H1 (cell line): ENCODE results near the gene NR2C2. TPM values are rescaled to one million over a fixed set of nuclear protein-coding genes. Genes with fewer than 3 reads are reported as not detected.

Experiments
- CTCF ChIA-PET: fragments of 300-600 bp; sonication (Branson Sonifier 250); formaldehyde crosslinking; loops from one replicate; lab custom pipeline; 2021; ENCODE audit not compliant: partially characterized antibody; lab: Charles Lee
- POLR2A ChIA-PET: fragments of 300-600 bp; sonication (Branson Sonifier 250); formaldehyde crosslinking; loops from one replicate; lab custom pipeline; 2021; ENCODE audit warnings: inconsistent platforms; ENCODE audit not compliant: partially characterized antibody; lab: Charles Lee
- DNase-seq, 2 experiments: peaks; one replicate each; pipeline versions ENCODE4 v3.0.0 to v3.0.0-alpha.2; 2010 to 2022; ENCODE audit warnings: low spot score in 2 of 2, low read depth in 1 of 2, mixed read lengths in 1 of 2
- FAIRE-seq: peaks from 2 replicates; lab custom pipeline; 2011; peaks lifted over from hg19 to GRCh38; lab: Jason Lieb, UNC
- H2AFZ ChIP-seq: 2 replicates; pipeline ENCODE4 v1.8.1; 2012; ENCODE audit warnings: low read length, inconsistent platforms
- H2AK5ac ChIP-seq: 2 replicates; pipeline ENCODE4 v1.6.1; 2013; ENCODE audit warnings: low read depth, low read length
- H2BK120ac ChIP-seq: replicated peaks from 2 replicates; pipeline ENCODE3; 2013; ENCODE audit warnings: low read depth, low read length, inconsistent platforms
- H2BK12ac ChIP-seq: 2 replicates; pipeline ENCODE4 v1.6.1; 2013; ENCODE audit warnings: low read depth, low read length
- H2BK15ac ChIP-seq: 2 replicates; pipeline ENCODE4 v1.6.1; 2013; ENCODE audit warnings: low read length
- H2BK20ac ChIP-seq: 2 replicates; pipeline ENCODE4 v1.6.1; 2013; ENCODE audit warnings: low read length
- H2BK5ac ChIP-seq: 2 replicates; pipeline ENCODE4 v1.6.1; 2013; ENCODE audit warnings: low read depth, low read length
- H3K14ac ChIP-seq: 2 replicates; pipeline ENCODE4 v1.6.1; 2013; ENCODE audit warnings: inconsistent platforms; ENCODE audit not compliant: insufficient read length
- H3K18ac ChIP-seq: 2 replicates; pipeline ENCODE4 v1.6.1; 2013; ENCODE audit warnings: low read length; ENCODE audit errors: extremely low read depth
- H3K23ac ChIP-seq: 2 replicates; pipeline ENCODE4 v1.6.1; 2013; ENCODE audit warnings: inconsistent platforms; ENCODE audit not compliant: insufficient read length
- H3K23me2 ChIP-seq: 2 replicates; pipeline ENCODE4 v1.6.1; 2013; ENCODE audit warnings: low read depth, low read length
- H3K27ac ChIP-seq: 2 replicates; pipeline ENCODE4 v1.6.1; 2011; ENCODE audit warnings: low read depth, low read length, inconsistent platforms
- H3K27me3 ChIP-seq, 4 experiments: replicated peaks in 1 of 4; 1 replicate in 1 of 4; 2 replicates in 3 of 4; pipeline versions ENCODE4 v1.6.1 to v1.8.1; 2011 to 2013; ENCODE audit warnings: low read length in 3 of 4, mild to moderate bottlenecking in 3 of 4, inconsistent platforms in 2 of 4, mixed read lengths in 2 of 4, moderate library complexity in 1 of 4; ENCODE audit not compliant: control insufficient read depth in 3 of 4, insufficient read depth in 3 of 4; ENCODE audit errors: extremely low read depth in 1 of 4
- H3K36me3 ChIP-seq, 4 experiments: 2 replicates each; pipeline versions ENCODE4 v1.6.1 to v1.8.1; 2011 to 2013; ENCODE audit warnings: mild to moderate bottlenecking in 4 of 4, low read length in 3 of 4, moderate library complexity in 2 of 4, control low read depth in 1 of 4, inconsistent platforms in 1 of 4; ENCODE audit not compliant: insufficient read depth in 4 of 4, control insufficient read depth in 2 of 4
- H3K4ac ChIP-seq: replicated peaks from 2 replicates; pipeline ENCODE3; 2013; ENCODE audit warnings: low read length, low read depth, mixed read lengths, inconsistent platforms; ENCODE audit not compliant: insufficient read length
- H3K4me1 ChIP-seq, 4 experiments: replicated peaks in 1 of 4; 1 replicate in 1 of 4; 2 replicates in 3 of 4; pipeline versions ENCODE4 v1.6.1 to v1.8.1; 2011 to 2013; ENCODE audit warnings: low read length in 3 of 4, inconsistent platforms in 2 of 4, mixed read lengths in 1 of 4; ENCODE audit not compliant: insufficient read depth in 4 of 4, control insufficient read depth in 3 of 4
- H3K4me2 ChIP-seq, 2 experiments: 2 replicates each; pipeline versions ENCODE4 v1.6.1 to v1.8.1; 2011 to 2013; ENCODE audit warnings: low read depth in 2 of 2, low read length in 2 of 2, control low read depth in 1 of 2, inconsistent platforms in 1 of 2, mild to moderate bottlenecking in 1 of 2; ENCODE audit not compliant: insufficient read depth in 1 of 2
- H3K4me3 ChIP-seq, 4 experiments: fragments of 200-600, 300-600 bp in 1 of 4; sonication (generic), shearing (Covaris generic), sonication (Bioruptor Twin) in 1 of 4; 2 replicates each; pipeline versions ENCODE4 v1.5.1 to v1.8.1; 2011 to 2016; ENCODE audit warnings: low read length in 4 of 4, low read depth in 3 of 4, control low read depth in 2 of 4, inconsistent platforms in 2 of 4, mild to moderate bottlenecking in 2 of 4, mixed read lengths in 1 of 4, moderate library complexity in 1 of 4; ENCODE audit not compliant: insufficient read depth in 2 of 4; ENCODE audit errors: extremely low read depth in 1 of 4
- H3K56ac ChIP-seq: replicated peaks from 2 replicates; pipeline ENCODE3; 2013; ENCODE audit warnings: low read depth, mild to moderate bottlenecking, mixed read lengths, low read length, inconsistent platforms; ENCODE audit not compliant: insufficient read length
- H3K79me1 ChIP-seq: 2 replicates; pipeline ENCODE4 v1.6.1; 2013; ENCODE audit warnings: low read depth, low read length, control low read depth
- H3K79me2 ChIP-seq, 2 experiments: 2 replicates each; pipeline versions ENCODE4 v1.6.1 to v1.8.1; 2012 to 2013; ENCODE audit warnings: low read length in 2 of 2, mild to moderate bottlenecking in 2 of 2, inconsistent platforms in 1 of 2; ENCODE audit not compliant: insufficient read depth in 2 of 2, control insufficient read depth in 1 of 2
- H3K9ac ChIP-seq, 4 experiments: replicated peaks in 1 of 4; 1 replicate in 1 of 4; 2 replicates in 3 of 4; pipeline versions ENCODE4 v1.6.1 to v1.8.1; 2011 to 2013; ENCODE audit warnings: low read depth in 3 of 4, low read length in 3 of 4, control low read depth in 2 of 4, mild to moderate bottlenecking in 2 of 4, moderate library complexity in 2 of 4, inconsistent platforms in 1 of 4; ENCODE audit errors: extremely low read depth in 1 of 4
- H3K9me3 ChIP-seq, 2 experiments: 2 replicates each; pipeline versions ENCODE4 v1.6.1 to v1.8.1; 2012 to 2013; ENCODE audit warnings: mild to moderate bottlenecking in 2 of 2, moderate library complexity in 2 of 2, control low read depth in 1 of 2, inconsistent platforms in 1 of 2, low read depth in 1 of 2, low read length in 1 of 2, mixed read lengths in 1 of 2; ENCODE audit not compliant: insufficient read depth in 2 of 2
- H4K20me1 ChIP-seq, 2 experiments: replicated peaks in 1 of 2; 2 replicates each; pipeline versions ENCODE3 to v1.8.1; 2011 to 2013; ENCODE audit warnings: inconsistent platforms in 2 of 2, low read length in 2 of 2, mild to moderate bottlenecking in 1 of 2; ENCODE audit not compliant: insufficient read depth in 2 of 2, control insufficient read depth in 1 of 2
- H4K5ac ChIP-seq: 2 replicates; pipeline ENCODE4 v1.6.1; 2013; ENCODE audit warnings: low read length, low read depth, mixed read lengths, inconsistent platforms; ENCODE audit not compliant: insufficient read length
- H4K8ac ChIP-seq: 2 replicates; pipeline ENCODE4 v1.8.0; 2013; ENCODE audit warnings: mild to moderate bottlenecking, moderate library complexity, low read length, inconsistent platforms; ENCODE audit not compliant: insufficient read depth; ENCODE audit errors: extremely low read depth
- H4K91ac ChIP-seq: replicated peaks from 2 replicates; pipeline ENCODE3; 2013; ENCODE audit warnings: low read length, mixed read lengths, inconsistent platforms; ENCODE audit not compliant: insufficient read length
- ATF2 ChIP-seq: IDR thresholded peaks from 2 replicates; pipeline ENCODE4 v1.6.1; 2012; ENCODE audit warnings: low read length, inconsistent platforms
- CBX8 ChIP-seq: fragments of 300-800, 300-1000 bp; sonication (generic); IDR thresholded peaks from 2 replicates; pipeline ENCODE4 v1.7.1; 2016; ENCODE audit warnings: low read depth, low read length, borderline replicate concordance
- EGR1 ChIP-seq: IDR thresholded peaks from 2 replicates; pipeline ENCODE4 v1.6.1; 2011; ENCODE audit warnings: low read depth, low read length, borderline replicate concordance
- GABPA ChIP-seq: IDR thresholded peaks from 2 replicates; pipeline ENCODE4 v1.6.1; 2011; ENCODE audit warnings: mild to moderate bottlenecking, low read length, moderate library complexity, borderline replicate concordance; ENCODE audit not compliant: insufficient read depth
- NRF1 ChIP-seq: IDR thresholded peaks from 2 replicates; pipeline ENCODE4 v1.6.1; 2011; ENCODE audit warnings: mild to moderate bottlenecking, low read depth, low read length, improper control_type of control experiment
- RFX5 ChIP-seq: IDR thresholded peaks from 2 replicates; pipeline ENCODE4 v1.6.1; 2011; ENCODE audit warnings: low read depth, low read length, improper control_type of control experiment, borderline replicate concordance
- SAP30 ChIP-seq: fragments of 300-600 bp; sonication (generic); IDR thresholded peaks from 2 replicates; pipeline ENCODE4 v1.7.1; 2012; ENCODE audit warnings: low read length, moderate library complexity, mild to moderate bottlenecking, inconsistent platforms; ENCODE audit not compliant: insufficient read depth, insufficient replicate concordance
- TBP ChIP-seq: IDR thresholded peaks from 2 replicates; pipeline ENCODE4 v1.6.1; 2011; ENCODE audit warnings: low read depth, low read length, improper control_type of control experiment
- WGBS, 2 experiments: shearing (Covaris generic) in 1 of 2; methylation state at CpG; one replicate each; pipeline versions ENCODE4 v1.1.6 to v1.1.7; 2013 to 2015; ENCODE audit warnings: low lambda C conversion rate in 2 of 2, mixed read lengths in 2 of 2, inconsistent platforms in 1 of 2, low coverage in 1 of 2, missing lambda C conversion rate in 1 of 2; ENCODE audit not compliant: insufficient replicate concordance in 2 of 2, insufficient coverage in 1 of 2, insufficient read length in 1 of 2; ENCODE audit errors: extremely low coverage in 1 of 2, missing lambda C conversion rate in 1 of 2; 5-methylcytosine and 5-hydroxymethylcytosine counted together
- polyA plus RNA-seq, 7 experiments: library from polyadenylated mRNA; depleted of rRNA in 3 of 7; stranded (reverse) in 5 of 7; unstranded in 2 of 7; fragments of >200 nt in 5 of 7; fragments of 200-250 nt in 2 of 7; gene quantifications; 1 replicate in 5 of 7; 2 replicates in 1 of 7; 4 replicates in 1 of 7; pipeline versions ENCODE4 v1.2.1 to v1.2.3, GENCODE V29; 2011 to 2013; ENCODE audit warnings: missing spikeins in 2 of 7, mixed read lengths in 2 of 7
- total RNA-seq: library from RNA; stranded (reverse); fragmentation: NEBNext Ultra II Directional; extraction: Animal tissue kit (Norgen Biotek cat#: 25700); gene quantifications from 2 replicates; pipeline ENCODE4 v1.2.1, GENCODE V29; 2021

NR2C2 gene
- total and polyA plus RNA-seq, 2 of the 8 experiments (the other 6 are each of a cell fraction or from before 2014, with no cell fraction given), result 16.6 to 44.4 TPM

- no peak overlapping the region for H3K4me2 ChIP-seq
- H2BK5ac ChIP-seq, result 0 out of 2 replicates have a peak overlapping the region, but pooled peaks have one; percentile 13
- H2BK12ac ChIP-seq, result no peak overlapping the region
- no peak overlapping the region for H2BK15ac ChIP-seq
- no peak overlapping the region for H4K8ac ChIP-seq
- H3K79me2 ChIP-seq, result no peaks in the 10 kb centered on the region
- no peak overlapping the region; the same call in 1 of the 2 replicates for H3K27ac ChIP-seq
- no peak overlapping the region for H4K91ac ChIP-seq
- H4K5ac ChIP-seq, result no peak overlapping the region
- H3K36me3 ChIP-seq, result peaks cover 0 to 2% (median 0%) of the 10 kb centered on the region in 4 experiments; a peak in 1 of 8 replicates
- ChIA-PET POLR2A (no interaction called here), CTCF (interaction anchor here (0.8 to 23.5 kb wide), 7 partner anchors 11 to 233 kb away, joined by 3 to 337 read pairs (median 3); no protein-coding TSS in a partner anchor)
- H2BK20ac ChIP-seq, result no peak overlapping the region
- DNase-seq (no peak), FAIRE-seq (no peak)
- no peak overlapping the region for H3K9ac ChIP-seq
- no peaks in the 10 kb centered on the region for H3K27me3 ChIP-seq
- no peak overlapping the region for H3K14ac ChIP-seq
- H3K9me3 ChIP-seq, result 0 out of 4 replicates have a peak, but pooled peaks cover 0 to 4% of the 10 kb centered on the region in 2 experiments
- H3K23me2 ChIP-seq, result no peaks in the 10 kb centered on the region
- 76% methylated on average over 10 of the region's 11 CpGs; no CpG with 5 or more reads in 1 of the 2 experiments for WGBS, 2 experiments
- H2BK120ac ChIP-seq, result no peak overlapping the region
- no peak overlapping the region for H3K56ac ChIP-seq
- no peak overlapping the region for H3K18ac ChIP-seq
- H3K4me3 ChIP-seq, result no peak overlapping the region
- no peaks in the 10 kb centered on the region for H4K20me1 ChIP-seq
- no peaks in the 10 kb centered on the region for H3K79me1 ChIP-seq
- peak overlapping the region; percentile 85 for H3K4ac ChIP-seq
- no peak overlapping the region for H2AK5ac ChIP-seq
- TF ChIP-seq TBP (no peak), SAP30 (no peak), GABPA (no peak), NRF1 (no peak), CBX8 (no peak), ATF2 (no peak), RFX5 (no peak), EGR1 (no peak)
- H3K23ac ChIP-seq, result no peak overlapping the region
- H3K4me1 ChIP-seq, result peaks cover under 1 to 2% (median 2%) of the 10 kb centered on the region in 4 experiments; a peak in 5 of 7 replicates
- no peak overlapping the region for H2AFZ ChIP-seq
These were observed 40.9 kb upstream of the NR2C2 start for GRCh38 chr3:14906355-14906971.
